ENCODE measurements around the gene NEK11.

DNA sequence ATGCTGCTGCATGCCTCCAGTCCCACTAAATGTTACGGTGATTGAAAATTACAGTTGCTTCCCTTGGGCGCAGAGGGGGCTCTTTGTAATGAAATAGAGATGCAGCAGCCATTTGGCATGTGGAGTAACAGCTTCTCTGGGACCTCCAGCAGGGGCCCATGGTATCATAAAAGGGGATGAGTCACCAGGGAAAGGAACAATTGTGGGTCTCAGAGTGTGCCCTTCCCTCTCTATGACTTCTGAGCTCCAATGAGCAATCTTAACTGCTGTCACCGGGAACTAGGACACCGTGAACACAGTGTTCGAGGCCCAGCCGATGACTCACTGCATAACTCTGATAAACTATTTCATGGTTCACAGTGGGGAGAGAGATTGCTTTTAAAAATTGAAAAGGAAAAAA lies 190.1 kb downstream of the NEK11 start:
- TF ChIP-seq, protein P1, sequence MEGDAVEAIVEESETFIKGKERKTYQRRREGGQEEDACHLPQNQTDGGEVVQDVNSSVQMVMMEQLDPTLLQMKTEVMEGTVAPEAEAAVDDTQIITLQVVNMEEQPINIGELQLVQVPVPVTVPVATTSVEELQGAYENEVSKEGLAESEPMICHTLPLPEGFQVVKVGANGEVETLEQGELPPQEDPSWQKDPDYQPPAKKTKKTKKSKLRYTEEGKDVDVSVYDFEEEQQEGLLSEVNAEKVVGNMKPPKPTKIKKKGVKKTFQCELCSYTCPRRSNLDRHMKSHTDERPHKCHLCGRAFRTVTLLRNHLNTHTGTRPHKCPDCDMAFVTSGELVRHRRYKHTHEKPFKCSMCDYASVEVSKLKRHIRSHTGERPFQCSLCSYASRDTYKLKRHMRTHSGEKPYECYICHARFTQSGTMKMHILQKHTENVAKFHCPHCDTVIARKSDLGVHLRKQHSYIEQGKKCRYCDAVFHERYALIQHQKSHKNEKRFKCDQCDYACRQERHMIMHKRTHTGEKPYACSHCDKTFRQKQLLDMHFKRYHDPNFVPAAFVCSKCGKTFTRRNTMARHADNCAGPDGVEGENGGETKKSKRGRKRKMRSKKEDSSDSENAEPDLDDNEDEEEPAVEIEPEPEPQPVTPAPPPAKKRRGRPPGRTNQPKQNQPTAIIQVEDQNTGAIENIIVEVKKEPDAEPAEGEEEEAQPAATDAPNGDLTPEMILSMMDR (conservative IDR thresholded peaks at IDR 0.05 in 1 of 2, IDR thresholded peaks at IDR 0.05 in 1 of 2; ENCODE audit: extremely low read depth in 1 of 2, insufficient read depth in 1 of 2, low read depth in 1 of 2, low read length in 2 of 2) = no peak
- TF ChIP-seq EZH2 (IDR thresholded peaks at IDR 0.05; ENCODE audit: borderline replicate concordance, low read length) = no peak
